Measurements from ENCODE around the gene CEP192. TPM values are rescaled to one million over a fixed set of nuclear protein-coding genes. Genes with fewer than 3 reads are reported as not detected.

Gene CEP192
- polyA plus RNA-seq, 3 donors: 3.0 to 29.6 (median 3.7) TPM

GRCh38 chr18:12989397-12990122 is 1.6 kb upstream of the CEP192 start:
- H3K36me3 ChIP-seq (replicated peaks in 1 of 2; ENCODE audit: control insufficient read depth in 1 of 2, insufficient read depth in 2 of 2, low read length in 2 of 2): peaks cover 7 to 17% of the 10 kb centered on the region in 2 donors
- H3K4me1 Mint-ChIP-seq: peaks cover 26% of the 10 kb centered on the region
- 96% methylated on average over 3 of the region's 8 CpGs for WGBS (ENCODE audit: insufficient coverage)
- H3K27me3 Mint-ChIP-seq (ENCODE audit: low read depth in 3 of 3): no peaks in the 10 kb centered on the region
- no peak for DNase-seq
- H3K36me3 Mint-ChIP-seq: peaks cover 11% of the 10 kb centered on the region in 2 donors
- intact Hi-C loops (cut with micrococcal nuclease): loop anchor here (2.0 to 10.0 kb wide), 5 partner anchors 41 to 155 kb away; partner anchors contain the start of genes SEH1L (in 2 of the 2) and PTPN2 (in 1 of the 2)
- no peak overlapping the region for H3K4me3 ChIP-seq (replicated peaks in 1 of 3; ENCODE audit: low read depth in 2 of 3, low read length in 3 of 3)
- no peaks in the 10 kb centered on the region for H3K27me3 ChIP-seq (ENCODE audit: control insufficient read depth in 2 of 2, insufficient read depth in 2 of 2, low read length in 2 of 2)
- no peak for TF ChIP-seq CTCF (IDR thresholded peaks at IDR 0.05)
- no peak overlapping the region for H3K27ac ChIP-seq (ENCODE audit: low read depth in 1 of 2, low read length in 2 of 2)
- peak overlapping the region in 3 of 7 donors; percentile 12 to 96 (median 93) for H3K27ac Mint-ChIP-seq
- no peaks in the 10 kb centered on the region for H3K9me3 Mint-ChIP-seq
- peak overlapping the region; percentile 98 to 99 for H3K4me3 Mint-ChIP-seq
- peak overlapping the region; percentile 95 for H2AFZ ChIP-seq (ENCODE audit: insufficient read depth, low read depth, low read length, poor library complexity, severe bottlenecking)
- peaks cover 19% of the 10 kb centered on the region for H4K20me1 ChIP-seq (ENCODE audit: insufficient read depth, low read length)
- no peaks in the 10 kb centered on the region for H3K9me3 ChIP-seq (replicated peaks in 1 of 2; ENCODE audit: control insufficient read depth in 1 of 2, insufficient read depth in 1 of 2, low read length in 2 of 2)
- H3K79me2 ChIP-seq (ENCODE audit: insufficient read depth, low read length): peaks cover 32% of the 10 kb centered on the region
- no peak overlapping the region for H3K4me2 ChIP-seq (replicated peaks; ENCODE audit: extremely low read depth, low read length, poor library complexity, severe bottlenecking)
- H3K9ac ChIP-seq (ENCODE audit: insufficient read depth, low read length, poor library complexity, severe bottlenecking): no peak overlapping the region
- peaks cover 21 to 29% of the 10 kb centered on the region in 2 donors for H3K4me1 ChIP-seq (ENCODE audit: control insufficient read depth in 1 of 2, insufficient read depth in 2 of 2, low read length in 2 of 2)

GRCh38 chr18:12990123-12990475 is 1.1 kb upstream of the CEP192 start:
- 32% methylated on average over 2 of the region's 2 CpGs for WGBS (ENCODE audit: insufficient coverage)
- Mint-ChIP-seq H3K4me3 (peak overlapping the region; percentile 98 to 99), H3K9me3 (no peaks in the 10 kb centered on the region), H3K27me3 (ENCODE audit: low read depth in 3 of 3) (no peaks in the 10 kb centered on the region), H3K27ac (peak overlapping the region in 5 of 7 donors; percentile 36 to 96 (median 93)), H3K4me1 (peaks cover 26% of the 10 kb centered on the region), H3K36me3 (peaks cover 7 to 9% of the 10 kb centered on the region in 2 donors)
- no peaks in the 10 kb centered on the region for H3K9me3 ChIP-seq (replicated peaks in 1 of 2; ENCODE audit: control insufficient read depth in 1 of 2, insufficient read depth in 1 of 2, low read length in 2 of 2)
- H4K20me1 ChIP-seq (ENCODE audit: insufficient read depth, low read length): peaks cover 24% of the 10 kb centered on the region
- TF ChIP-seq CTCF (IDR thresholded peaks at IDR 0.05): no peak
- H3K4me1 ChIP-seq (ENCODE audit: control insufficient read depth in 1 of 2, insufficient read depth in 2 of 2, low read length in 2 of 2): peaks cover 21 to 29% of the 10 kb centered on the region in 2 donors
- peaks cover 6 to 14% of the 10 kb centered on the region in 2 donors for H3K36me3 ChIP-seq (replicated peaks in 1 of 2; ENCODE audit: control insufficient read depth in 1 of 2, insufficient read depth in 2 of 2, low read length in 2 of 2)
- peak overlapping the region in 2 of 3 experiments; percentile 76 to 98 for H3K4me3 ChIP-seq (replicated peaks in 1 of 3; ENCODE audit: low read depth in 2 of 3, low read length in 3 of 3)
- no peak for DNase-seq
- peak overlapping the region; percentile 95 for H2AFZ ChIP-seq (ENCODE audit: insufficient read depth, low read depth, low read length, poor library complexity, severe bottlenecking)
- H3K79me2 ChIP-seq (ENCODE audit: insufficient read depth, low read length): peaks cover 38% of the 10 kb centered on the region
- no peaks in the 10 kb centered on the region for H3K27me3 ChIP-seq (ENCODE audit: control insufficient read depth in 2 of 2, insufficient read depth in 2 of 2, low read length in 2 of 2)
- peak overlapping the region; percentile 83 for H3K9ac ChIP-seq (ENCODE audit: insufficient read depth, low read length, poor library complexity, severe bottlenecking)
- peak overlapping the region; percentile 95 for H3K4me2 ChIP-seq (replicated peaks; ENCODE audit: extremely low read depth, low read length, poor library complexity, severe bottlenecking)
- H3K27ac ChIP-seq (ENCODE audit: low read depth in 1 of 2, low read length in 2 of 2): no peak overlapping the region
- intact Hi-C loops (cut with micrococcal nuclease): loop anchor here (2.0 to 10.0 kb wide), 5 partner anchors 41 to 155 kb away; partner anchors contain the start of genes SEH1L (in 2 of the 2) and PTPN2 (in 1 of the 2)
